Cardiac muscle cell (in vitro differentiated cells and primary cell): ENCODE results near the gene PANK4. TPM values are rescaled to one million over a fixed set of nuclear protein-coding genes. Genes with fewer than 3 reads are reported as not detected.

Source experiments
- DNase-seq, 2 donors: peaks; one replicate each; pipeline versions ENCODE4 v3.0.0 to v3.0.0-alpha.2; 2010 to 2017; ENCODE audit warnings: low read depth in 1 of 2, low spot score in 1 of 2
- H3K27ac ChIP-seq: fragments of 200-600 bp; sonication (generic); 2 replicates; pipeline ENCODE4 v1.5.1; 2016
- H3K27me3 ChIP-seq: fragments of 200-600 bp; sonication (generic); 2 replicates; pipeline ENCODE4 v1.6.0; 2016; ENCODE audit warnings: control low read depth
- H3K36me3 ChIP-seq: fragments of 200-600 bp; sonication (generic); 2 replicates; pipeline ENCODE4 v1.5.1; 2016; ENCODE audit warnings: control low read depth
- H3K4me1 ChIP-seq: fragments of 200-600 bp; sonication (generic); 2 replicates; pipeline ENCODE4 v1.8.1; 2017; ENCODE audit warnings: low read depth, mild to moderate bottlenecking, mixed run types
- H3K4me3 ChIP-seq: fragments of 200-600 bp; sonication (generic); 2 replicates; pipeline ENCODE4 v1.5.1; 2016; ENCODE audit warnings: mild to moderate bottlenecking
- H3K9me3 ChIP-seq: fragments of 200-600 bp; sonication (generic); 2 replicates; pipeline ENCODE4 v1.5.1; 2017; ENCODE audit warnings: low read depth, mild to moderate bottlenecking, control low read depth
- polyA plus RNA-seq: library from polyadenylated mRNA; unstranded; fragments of >200 nt; fragmentation: Nextera tagmentation; extraction: Ambion mirVana; gene quantifications from 2 replicates; pipeline ENCODE4 v1.2.1, GENCODE V29; 2016
- total RNA-seq: library from RNA; depleted of rRNA; stranded (reverse); fragments of >200 nt; gene quantifications from 2 replicates; pipeline ENCODE4 v1.2.3, GENCODE V29; 2016
- TF ChIP-seq, protein P1 (sequence below): IDR thresholded peaks from 2 replicates; pipeline ENCODE4 v1.5.1; 2012; ENCODE audit warnings: low read depth, mild to moderate bottlenecking, low read length

The PANK4 gene
- total and polyA plus RNA-seq, 2 experiments from 2014 or later: 44.5 to 63.2 TPM

- no peak for DNase-seq
- no peak overlapping the region for H3K27ac ChIP-seq
- no peaks in the 10 kb centered on the region for H3K4me1 ChIP-seq
- TF ChIP-seq, protein P1, sequence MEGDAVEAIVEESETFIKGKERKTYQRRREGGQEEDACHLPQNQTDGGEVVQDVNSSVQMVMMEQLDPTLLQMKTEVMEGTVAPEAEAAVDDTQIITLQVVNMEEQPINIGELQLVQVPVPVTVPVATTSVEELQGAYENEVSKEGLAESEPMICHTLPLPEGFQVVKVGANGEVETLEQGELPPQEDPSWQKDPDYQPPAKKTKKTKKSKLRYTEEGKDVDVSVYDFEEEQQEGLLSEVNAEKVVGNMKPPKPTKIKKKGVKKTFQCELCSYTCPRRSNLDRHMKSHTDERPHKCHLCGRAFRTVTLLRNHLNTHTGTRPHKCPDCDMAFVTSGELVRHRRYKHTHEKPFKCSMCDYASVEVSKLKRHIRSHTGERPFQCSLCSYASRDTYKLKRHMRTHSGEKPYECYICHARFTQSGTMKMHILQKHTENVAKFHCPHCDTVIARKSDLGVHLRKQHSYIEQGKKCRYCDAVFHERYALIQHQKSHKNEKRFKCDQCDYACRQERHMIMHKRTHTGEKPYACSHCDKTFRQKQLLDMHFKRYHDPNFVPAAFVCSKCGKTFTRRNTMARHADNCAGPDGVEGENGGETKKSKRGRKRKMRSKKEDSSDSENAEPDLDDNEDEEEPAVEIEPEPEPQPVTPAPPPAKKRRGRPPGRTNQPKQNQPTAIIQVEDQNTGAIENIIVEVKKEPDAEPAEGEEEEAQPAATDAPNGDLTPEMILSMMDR: no peak
- H3K9me3 ChIP-seq: no peaks in the 10 kb centered on the region
- no peak overlapping the region for H3K4me3 ChIP-seq
- no peaks in the 10 kb centered on the region for H3K27me3 ChIP-seq
- H3K36me3 ChIP-seq: no peaks in the 10 kb centered on the region
Measured at GRCh38 chr1:2483970-2484369, 42.4 kb downstream of the PANK4 start.

DNA sequence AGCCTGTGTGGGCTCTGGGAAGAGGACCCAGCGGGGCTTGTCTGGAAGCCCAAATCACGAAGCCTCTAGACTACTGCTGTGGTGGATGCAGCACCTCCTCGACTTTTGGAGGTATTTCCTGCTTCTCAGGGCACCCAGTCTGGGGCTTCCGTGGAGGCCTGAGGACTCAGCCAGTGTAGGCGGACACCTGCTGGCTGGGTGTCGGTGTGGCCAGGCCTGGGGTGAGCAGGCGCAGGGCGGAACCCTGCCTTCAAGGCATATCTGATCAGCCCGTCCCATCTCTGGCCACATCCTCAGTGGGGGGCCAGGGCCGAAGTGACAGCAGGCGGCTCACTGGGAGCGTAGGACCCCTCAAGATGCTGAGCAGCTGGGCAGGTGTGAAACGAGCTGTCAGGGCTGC, 43.4 kb downstream of the PANK4 start:
- Histone ChIP-seq H3K36me3 (no peaks in the 10 kb centered on the region), H3K27ac (no peak overlapping the region), H3K4me1 (no peaks in the 10 kb centered on the region), H3K4me3 (no peak overlapping the region), H3K9me3 (no peaks in the 10 kb centered on the region), H3K27me3 (no peaks in the 10 kb centered on the region)
- TF ChIP-seq, protein P1: no peak
- DNase-seq: no peak

GRCh38 chr1:2482588-2482987, 43.8 kb downstream of the PANK4 start:
- TF ChIP-seq, protein P1: no peak
- Histone ChIP-seq H3K4me3 (no peak overlapping the region), H3K9me3 (no peaks in the 10 kb centered on the region), H3K27ac (no peak overlapping the region), H3K36me3 (no peaks in the 10 kb centered on the region), H3K27me3 (no peaks in the 10 kb centered on the region), H3K4me1 (no peaks in the 10 kb centered on the region)
- DNase-seq: peak in 1 of 2 donors; percentile 55

GRCh38 chr1:2481885-2482284, 44.5 kb downstream of the PANK4 start:
- Histone ChIP-seq H3K4me3 (no peak overlapping the region), H3K27ac (no peak overlapping the region), H3K36me3 (no peaks in the 10 kb centered on the region), H3K9me3 (no peaks in the 10 kb centered on the region), H3K27me3 (no peaks in the 10 kb centered on the region), H3K4me1 (no peaks in the 10 kb centered on the region)
- TF ChIP-seq, protein P1: no peak
- DNase-seq: no peak

GRCh38 chr1:2480986-2481364, 45.4 kb downstream of the PANK4 start:
- Histone ChIP-seq H3K4me1 (no peaks in the 10 kb centered on the region), H3K27ac (no peak overlapping the region), H3K36me3 (no peaks in the 10 kb centered on the region), H3K9me3 (no peaks in the 10 kb centered on the region), H3K4me3 (no peak overlapping the region), H3K27me3 (no peaks in the 10 kb centered on the region)
- no peak for DNase-seq
- TF ChIP-seq, protein P1: no peak
